SU-DHL-6 (cell line): Measurements from ENCODE around the gene APBB2.
A peak's percentile ranks its signal among the peaks of the same experiment; 100 is the strongest.

Experiments used
- H2AFZ ChIP-seq: fragments of 200-600 bp; sonication (generic); 2 replicates; pipeline ENCODE4 v1.6.1; 2014; ENCODE audit warnings: low read depth, mild to moderate bottlenecking, moderate library complexity, mixed read lengths, antibody characterized with exemption, low read length; ENCODE audit not compliant: severe bottlenecking
- H3F3A ChIP-seq: fragments of 200-600 bp; shearing (Covaris generic); 2 replicates; pipeline ENCODE4 v1.6.0; 2016; ENCODE audit warnings: antibody characterized with exemption, mild to moderate bottlenecking; ENCODE audit not compliant: insufficient read depth
- H3K27ac ChIP-seq: fragments of 200-600 bp; sonication (generic); 2 replicates; pipeline ENCODE4 v1.5.1; 2016; ENCODE audit warnings: low read depth, mild to moderate bottlenecking, low read length, moderate library complexity, mixed read lengths
- H3K27me3 ChIP-seq: fragments of 200-600 bp; sonication (generic), shearing (Covaris generic); 2 replicates; pipeline ENCODE4 v1.6.0; 2014; ENCODE audit warnings: mild to moderate bottlenecking, low read length
- H3K36me3 ChIP-seq: fragments of 200-600 bp; sonication (generic); 2 replicates; pipeline ENCODE4 v1.6.1; 2014; ENCODE audit warnings: mild to moderate bottlenecking, low read length, mixed read lengths
- H3K4me2 ChIP-seq: fragments of 300-600, 200-600 bp; shearing (Covaris generic), sonication (generic); 2 replicates; pipeline ENCODE4 v1.6.0; 2014; ENCODE audit warnings: low read length, low read depth, mild to moderate bottlenecking; ENCODE audit not compliant: poor library complexity, severe bottlenecking
- H3K4me3 ChIP-seq: fragments of 200-600 bp; sonication (generic); 2 replicates; pipeline ENCODE4 v1.5.1; 2014; ENCODE audit warnings: antibody characterized with exemption, low read length, mild to moderate bottlenecking, mixed read lengths; ENCODE audit not compliant: insufficient read depth, poor library complexity, severe bottlenecking
- H3K79me2 ChIP-seq: fragments of 200-600 bp; sonication (generic); 2 replicates; pipeline ENCODE4 v1.6.1; 2014; ENCODE audit warnings: mild to moderate bottlenecking, low read length, moderate library complexity; ENCODE audit not compliant: insufficient read depth
- H3K9ac ChIP-seq: fragments of 200-600 bp; sonication (generic); 2 replicates; pipeline ENCODE4 v1.7.0; 2014; ENCODE audit warnings: mild to moderate bottlenecking, low read length
- H3K9me2 ChIP-seq: fragments of 200-600 bp; sonication (generic); replicated peaks from 2 replicates; pipeline ENCODE4 v1.6.1; 2014; ENCODE audit warnings: low read length; ENCODE audit not compliant: insufficient read depth
- H3K9me3 ChIP-seq: fragments of 200-600 bp; sonication (generic); 2 replicates; pipeline ENCODE4 v1.6.1; 2014; ENCODE audit warnings: low read length, mixed read lengths; ENCODE audit not compliant: insufficient read depth
- H4K20me1 ChIP-seq: fragments of 200-600 bp; sonication (generic); 2 replicates; pipeline ENCODE4 v1.6.1; 2014; ENCODE audit warnings: low read depth, mild to moderate bottlenecking, antibody characterized with exemption, low read length, moderate library complexity, mixed read lengths
- EZH2phosphoT487 ChIP-seq: fragments of 200-600 bp; sonication (generic), shearing (Covaris generic); conservative IDR thresholded peaks from 2 replicates; pipeline ENCODE4 v1.6.1; 2018; ENCODE audit warnings: mild to moderate bottlenecking, antibody characterized with exemption, low read length, moderate library complexity, mixed read lengths
- TF ChIP-seq, protein P1 (sequence below): fragments of 200-600 bp; sonication (generic); IDR thresholded peaks from one replicate; pipeline ENCODE4 v1.5.1; 2017; ENCODE audit warnings: antibody characterized with exemption, mild to moderate bottlenecking, low read length, moderate library complexity; ENCODE audit not compliant: insufficient read depth, poor library complexity, severe bottlenecking

APBB2 gene

DNA sequence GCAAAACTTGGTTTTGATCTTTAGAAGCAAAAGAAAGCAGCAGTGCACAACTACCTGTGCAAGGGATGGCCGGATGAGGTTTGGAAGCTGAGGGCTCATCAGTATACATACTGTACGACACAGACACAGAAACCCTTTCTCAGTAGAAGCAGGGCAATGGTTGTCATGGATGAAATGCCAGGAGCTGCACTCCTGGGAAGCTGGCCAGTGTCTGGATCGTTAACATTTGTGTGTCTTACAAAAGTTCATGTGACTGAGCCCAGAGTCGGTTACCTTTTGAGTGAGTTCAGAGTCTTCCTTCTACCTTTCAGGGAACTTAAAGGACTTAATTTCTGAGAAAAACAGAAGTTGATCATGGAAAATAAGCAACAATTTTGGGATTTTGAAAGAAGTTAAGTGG, 230.3 kb downstream of the APBB2 start:
- Histone ChIP-seq H3K9me2 (no peaks in the 10 kb centered on the region), H3K4me2 (no peak overlapping the region), H3K27me3 (no peaks in the 10 kb centered on the region), H3K79me2 (no peaks in the 10 kb centered on the region), H4K20me1 (no peaks in the 10 kb centered on the region), H3K9me3 (no peaks in the 10 kb centered on the region), H3K36me3 (no peaks in the 10 kb centered on the region), H3K27ac (no peak overlapping the region), H3K9ac (no peak overlapping the region), H3K4me3 (no peak overlapping the region), H2AFZ (no peak overlapping the region), H3F3A (0 out of 2 replicates have a peak, but pooled peaks cover 19% of the 10 kb centered on the region)
- TF ChIP-seq EZH2phosphoT487 = no peak
- TF ChIP-seq, protein P1, sequence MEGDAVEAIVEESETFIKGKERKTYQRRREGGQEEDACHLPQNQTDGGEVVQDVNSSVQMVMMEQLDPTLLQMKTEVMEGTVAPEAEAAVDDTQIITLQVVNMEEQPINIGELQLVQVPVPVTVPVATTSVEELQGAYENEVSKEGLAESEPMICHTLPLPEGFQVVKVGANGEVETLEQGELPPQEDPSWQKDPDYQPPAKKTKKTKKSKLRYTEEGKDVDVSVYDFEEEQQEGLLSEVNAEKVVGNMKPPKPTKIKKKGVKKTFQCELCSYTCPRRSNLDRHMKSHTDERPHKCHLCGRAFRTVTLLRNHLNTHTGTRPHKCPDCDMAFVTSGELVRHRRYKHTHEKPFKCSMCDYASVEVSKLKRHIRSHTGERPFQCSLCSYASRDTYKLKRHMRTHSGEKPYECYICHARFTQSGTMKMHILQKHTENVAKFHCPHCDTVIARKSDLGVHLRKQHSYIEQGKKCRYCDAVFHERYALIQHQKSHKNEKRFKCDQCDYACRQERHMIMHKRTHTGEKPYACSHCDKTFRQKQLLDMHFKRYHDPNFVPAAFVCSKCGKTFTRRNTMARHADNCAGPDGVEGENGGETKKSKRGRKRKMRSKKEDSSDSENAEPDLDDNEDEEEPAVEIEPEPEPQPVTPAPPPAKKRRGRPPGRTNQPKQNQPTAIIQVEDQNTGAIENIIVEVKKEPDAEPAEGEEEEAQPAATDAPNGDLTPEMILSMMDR = no peak

DNA sequence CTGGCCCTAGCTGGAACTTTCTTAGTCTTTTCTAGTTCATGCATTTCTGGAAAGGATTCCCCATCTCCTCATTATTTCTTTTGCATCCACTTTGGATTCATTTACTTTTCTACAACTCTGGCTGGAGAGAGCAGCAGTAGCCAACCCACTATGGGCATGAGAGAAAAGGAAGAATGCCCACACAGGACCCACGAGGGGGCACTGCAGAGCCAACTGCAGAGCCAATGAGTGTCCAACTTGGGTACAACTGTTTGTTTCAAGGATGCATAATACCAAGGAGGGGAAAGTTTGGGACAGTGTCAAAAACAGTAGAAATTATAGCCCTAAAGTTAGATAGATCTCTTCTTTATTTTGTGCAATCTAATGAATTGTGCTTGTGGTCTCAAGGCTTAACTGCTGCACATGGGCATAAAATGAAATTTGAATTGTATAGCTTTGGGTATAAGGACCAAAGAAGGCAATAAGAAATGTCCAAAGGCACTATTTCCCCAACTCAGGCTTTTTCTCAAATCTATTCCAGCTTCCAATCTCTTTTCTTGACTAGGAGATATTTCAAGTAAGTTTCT, 233.9 kb downstream of the APBB2 start:
- H3K4me3 ChIP-seq = no peak overlapping the region
- H3K9ac ChIP-seq = no peak overlapping the region
- H3K9me2 ChIP-seq = no peaks in the 10 kb centered on the region
- peak overlapping the region; percentile 20 for H3K4me2 ChIP-seq
- TF ChIP-seq, protein P1 = peak; percentile 70
- no peak for TF ChIP-seq EZH2phosphoT487
- H2AFZ ChIP-seq = no peak overlapping the region
- H3K79me2 ChIP-seq = no peaks in the 10 kb centered on the region
- H3K36me3 ChIP-seq = no peaks in the 10 kb centered on the region
- H4K20me1 ChIP-seq = no peaks in the 10 kb centered on the region
- peak overlapping the region; percentile 64 for H3K27ac ChIP-seq
- H3F3A ChIP-seq = 0 out of 2 replicates have a peak, but pooled peaks cover 17% of the 10 kb centered on the region
- H3K9me3 ChIP-seq = no peaks in the 10 kb centered on the region
- no peaks in the 10 kb centered on the region for H3K27me3 ChIP-seq

DNA sequence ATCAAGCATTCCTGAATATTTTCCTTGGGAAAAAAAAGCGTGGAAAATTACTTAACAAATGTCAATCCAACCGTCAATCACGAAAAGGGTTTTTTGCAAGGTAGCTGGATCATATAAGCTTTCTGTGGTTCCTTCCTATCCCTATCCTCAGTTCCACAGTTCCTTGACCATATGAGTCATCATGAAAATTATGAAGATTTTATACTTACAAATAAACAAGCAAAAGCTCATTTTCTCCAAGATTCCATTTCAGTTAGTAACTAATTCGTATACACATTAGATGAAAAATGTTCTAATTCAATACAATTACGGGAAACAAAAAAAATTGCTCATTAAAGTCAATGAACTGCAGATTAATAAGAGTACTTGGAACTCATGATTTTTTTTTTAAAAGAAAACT, 235.8 kb downstream of the APBB2 start:
- H3K36me3 ChIP-seq = no peaks in the 10 kb centered on the region
- no peaks in the 10 kb centered on the region for H3K9me3 ChIP-seq
- H2AFZ ChIP-seq = no peak overlapping the region
- no peak overlapping the region for H3K4me2 ChIP-seq
- H3K4me3 ChIP-seq = no peak overlapping the region
- 0 out of 2 replicates have a peak, but pooled peaks cover 16% of the 10 kb centered on the region for H3F3A ChIP-seq
- H3K9ac ChIP-seq = no peak overlapping the region
- no peaks in the 10 kb centered on the region for H3K79me2 ChIP-seq
- no peaks in the 10 kb centered on the region for H3K27me3 ChIP-seq
- no peaks in the 10 kb centered on the region for H3K9me2 ChIP-seq
- H3K27ac ChIP-seq = peak overlapping the region; percentile 52
- no peaks in the 10 kb centered on the region for H4K20me1 ChIP-seq
- TF ChIP-seq, protein P1 = no peak
- TF ChIP-seq EZH2phosphoT487 = no peak
